GM12872 (cell line): ENCODE measurements around the gene ZNF426.

Experiments used
- TF ChIP-seq, protein P1 (sequence below): IDR thresholded peaks from 3 replicates; pipeline ENCODE4 v1.5.1; 2011; ENCODE audit warnings: low read depth, mild to moderate bottlenecking, low read length, moderate library complexity; ENCODE audit not compliant: insufficient read depth

ZNF426 gene

DNA sequence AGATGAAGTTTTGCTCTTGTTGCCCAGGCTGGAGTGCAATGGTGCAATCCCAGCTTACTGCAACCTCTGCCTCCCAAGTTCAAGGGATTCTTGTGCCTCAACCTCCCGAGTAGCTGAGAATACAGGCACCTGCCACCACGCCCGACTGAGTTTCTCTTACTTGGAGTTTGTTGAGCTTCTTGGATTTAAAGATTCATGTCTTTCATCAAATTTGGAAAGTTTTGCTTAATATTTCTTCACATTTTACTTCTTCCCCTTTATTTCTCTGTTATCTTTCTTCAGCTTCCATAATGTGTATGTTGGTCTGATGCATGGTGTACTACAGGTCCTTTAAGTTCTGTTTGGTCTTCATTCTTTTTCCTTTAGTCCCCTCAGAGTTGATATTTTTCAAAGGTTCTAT, 31.2 kb downstream of the ZNF426 start:
- TF ChIP-seq, protein P1, sequence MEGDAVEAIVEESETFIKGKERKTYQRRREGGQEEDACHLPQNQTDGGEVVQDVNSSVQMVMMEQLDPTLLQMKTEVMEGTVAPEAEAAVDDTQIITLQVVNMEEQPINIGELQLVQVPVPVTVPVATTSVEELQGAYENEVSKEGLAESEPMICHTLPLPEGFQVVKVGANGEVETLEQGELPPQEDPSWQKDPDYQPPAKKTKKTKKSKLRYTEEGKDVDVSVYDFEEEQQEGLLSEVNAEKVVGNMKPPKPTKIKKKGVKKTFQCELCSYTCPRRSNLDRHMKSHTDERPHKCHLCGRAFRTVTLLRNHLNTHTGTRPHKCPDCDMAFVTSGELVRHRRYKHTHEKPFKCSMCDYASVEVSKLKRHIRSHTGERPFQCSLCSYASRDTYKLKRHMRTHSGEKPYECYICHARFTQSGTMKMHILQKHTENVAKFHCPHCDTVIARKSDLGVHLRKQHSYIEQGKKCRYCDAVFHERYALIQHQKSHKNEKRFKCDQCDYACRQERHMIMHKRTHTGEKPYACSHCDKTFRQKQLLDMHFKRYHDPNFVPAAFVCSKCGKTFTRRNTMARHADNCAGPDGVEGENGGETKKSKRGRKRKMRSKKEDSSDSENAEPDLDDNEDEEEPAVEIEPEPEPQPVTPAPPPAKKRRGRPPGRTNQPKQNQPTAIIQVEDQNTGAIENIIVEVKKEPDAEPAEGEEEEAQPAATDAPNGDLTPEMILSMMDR: no peak

DNA sequence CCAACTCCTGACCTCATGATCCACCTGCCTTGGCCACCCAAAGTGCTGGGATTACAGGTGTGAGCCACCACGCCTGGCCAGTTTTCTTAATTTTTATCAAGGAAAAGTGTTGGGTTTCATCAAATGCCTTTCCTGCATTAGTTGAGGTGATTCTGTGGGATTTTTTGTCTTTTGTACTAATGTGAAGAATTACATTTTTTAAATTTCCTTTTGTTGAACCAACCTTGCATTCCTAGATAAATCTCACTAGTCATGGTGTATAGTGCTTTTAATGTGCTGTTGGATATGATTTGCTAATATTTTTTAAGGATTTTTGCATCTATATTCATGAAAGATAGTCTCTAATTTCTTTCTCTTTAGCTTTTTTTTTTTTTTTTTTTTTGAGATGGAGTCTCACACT, 37.6 kb downstream of the ZNF426 start:
- TF ChIP-seq, protein P1: no peak

DNA sequence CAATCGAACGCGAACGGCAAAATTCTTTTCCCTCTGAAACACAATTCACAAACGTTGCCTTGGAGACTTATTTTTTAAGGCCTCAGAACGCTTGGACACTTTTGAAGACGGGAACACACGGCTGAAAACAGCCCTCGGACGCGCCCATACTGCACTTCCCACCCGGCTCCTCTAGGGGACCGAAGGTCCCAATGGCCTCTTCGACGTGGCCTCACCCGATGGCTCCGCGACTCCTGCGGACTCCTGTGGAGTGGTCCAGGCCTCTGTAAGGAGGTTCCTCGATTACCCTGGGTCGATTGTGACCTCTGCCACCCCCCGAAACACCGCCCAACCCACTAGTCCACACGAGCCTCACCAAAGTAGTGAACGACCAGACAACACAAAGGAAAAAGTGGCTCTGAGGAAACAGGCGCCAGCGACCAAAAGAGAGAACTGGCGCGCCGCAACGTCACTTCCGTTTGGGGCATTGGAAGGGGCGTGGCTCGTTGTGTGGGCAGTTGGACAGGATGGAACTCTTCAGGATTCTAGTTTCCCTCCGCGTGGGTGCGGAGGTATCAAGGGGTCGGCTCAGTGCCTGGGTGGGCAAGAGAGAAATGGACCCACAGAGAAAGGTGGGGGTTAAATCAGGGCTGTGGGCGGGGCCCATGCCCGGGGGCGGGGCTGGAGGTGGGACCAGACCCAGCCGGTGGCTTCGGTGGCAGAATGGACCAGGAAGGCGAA, 40.1 kb downstream of the ZNF426 start, which contains the start of gene ZNF560:
Gene ZNF560 (minus strand): TSS at position 434 of the 720 bp plus-strand sequence. CDS start 23,303 bp downstream, outside the sequence.
- TF ChIP-seq, protein P1: peak; percentile 39; the same call in 2 of the 3 replicates

DNA sequence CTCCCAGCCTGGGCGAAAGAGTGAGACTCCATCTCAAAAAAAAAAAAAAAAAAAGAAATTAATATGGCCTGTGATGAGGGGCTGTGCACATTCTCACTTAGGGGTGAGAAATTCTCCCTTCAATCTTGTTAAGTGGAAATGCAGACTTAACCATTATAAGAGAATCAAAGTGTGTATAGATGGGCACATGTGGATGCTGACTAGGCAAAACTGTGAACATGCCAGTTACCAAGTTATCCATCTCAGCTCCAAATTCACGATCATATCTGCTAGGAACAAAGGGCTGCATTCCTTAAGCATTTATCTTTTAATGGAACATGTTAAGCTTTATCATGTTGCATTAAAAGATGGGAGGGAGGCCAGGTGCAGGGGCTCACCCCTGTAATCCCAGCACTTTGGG, 44.3 kb downstream of the ZNF426 start:
- TF ChIP-seq, protein P1: no peak

DNA sequence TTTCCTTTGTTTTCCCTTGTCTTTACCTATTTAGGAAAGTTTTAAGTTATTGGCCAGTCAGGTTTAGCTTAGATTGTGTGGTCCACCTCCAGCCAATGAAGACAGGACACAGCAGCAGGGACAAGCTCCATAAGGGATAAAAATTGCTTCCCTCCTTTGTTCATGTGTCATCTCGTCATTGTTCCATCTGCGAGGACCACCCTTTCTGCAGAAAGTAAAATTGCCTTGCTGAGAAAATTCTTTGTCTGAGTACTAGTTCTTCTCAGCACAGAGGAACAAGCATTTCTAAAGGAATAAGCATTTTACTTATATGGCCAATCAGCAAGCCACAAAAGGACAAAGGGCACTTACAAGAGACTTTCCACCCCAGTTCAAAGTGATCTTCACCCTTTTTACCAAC, 51.4 kb downstream of the ZNF426 start:
- TF ChIP-seq, protein P1: no peak

DNA sequence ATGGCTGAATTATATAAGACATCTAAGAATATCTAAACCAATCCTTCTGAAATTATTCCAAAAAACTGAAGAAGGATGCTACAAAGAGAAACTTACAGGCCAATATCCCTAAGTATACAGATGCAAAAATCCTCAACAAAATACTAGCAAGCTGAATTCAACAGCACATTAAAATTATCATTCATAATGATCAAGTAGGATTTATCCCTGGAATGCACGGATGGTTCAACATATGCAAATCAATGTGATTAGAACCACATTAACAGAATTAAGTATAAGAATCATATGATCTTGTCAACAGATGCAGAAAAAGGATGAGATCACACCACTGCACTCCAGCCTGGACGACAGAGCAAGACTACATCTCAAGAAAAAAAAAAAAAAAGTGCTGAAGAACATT, 53.3 kb downstream of the ZNF426 start:
- TF ChIP-seq, protein P1: no peak

DNA sequence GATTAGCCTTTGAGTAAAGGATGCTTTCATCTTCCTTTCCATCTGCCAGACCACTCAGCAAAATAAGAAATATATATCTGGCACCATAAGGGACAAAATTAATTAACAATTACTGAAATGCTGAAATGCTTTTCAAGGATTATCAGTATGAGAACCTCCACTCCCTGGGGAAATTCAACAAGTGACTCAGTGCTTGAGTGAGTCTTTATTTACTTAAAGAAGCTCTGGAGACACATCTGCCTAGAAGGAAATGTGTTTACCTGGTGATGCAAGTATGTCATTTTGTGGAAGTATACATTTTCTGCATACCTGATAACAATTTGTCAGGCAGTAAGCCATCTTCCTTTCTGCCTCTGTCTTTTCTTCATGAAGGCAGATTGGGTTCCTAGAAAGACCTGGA, 63.5 kb downstream of the ZNF426 start:
- TF ChIP-seq, protein P1: no peak
